Testis (tissue), 2 donors: ENCODE measurements around the gene DPP6.

Source experiments
- CTCF ChIP-seq, 3 experiments: fragments of 450-650 bp in 2 of 3; fragments of 200-600 bp in 1 of 3; sonication (generic) in 1 of 3; IDR thresholded peaks; one replicate each; pipeline ENCODE4 v1.5.1; 2016 to 2019; ENCODE audit warnings: antibody characterized with exemption in 3 of 3, mild to moderate bottlenecking in 2 of 3, moderate library complexity in 1 of 3
- POLR2A ChIP-seq: fragments of 450-650 bp; IDR thresholded peaks from one replicate; pipeline ENCODE4 v1.6.1; 2017; ENCODE audit warnings: antibody characterized with exemption, mild to moderate bottlenecking, moderate library complexity

DNA sequence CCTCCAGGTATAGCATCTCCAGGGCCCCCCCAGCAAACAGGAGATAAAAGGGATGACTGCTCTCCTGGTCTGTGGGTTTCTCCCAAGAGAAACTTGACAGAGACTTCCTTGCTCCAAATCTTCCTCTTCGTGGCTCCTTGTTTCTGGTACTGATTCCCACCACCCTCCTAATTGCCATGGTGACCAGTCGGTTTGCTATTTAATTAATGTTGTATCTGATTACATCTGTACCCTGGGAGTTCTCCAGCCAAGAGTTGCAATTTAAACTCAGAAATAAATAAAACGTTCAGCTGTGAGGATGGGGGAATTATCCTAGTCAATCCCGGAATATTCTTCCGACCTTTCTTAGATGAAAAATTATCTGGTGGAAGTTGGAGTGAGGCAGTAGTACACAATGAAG lies 686.0 kb downstream of the DPP6 start:
- TF ChIP-seq POLR2A, result no peak
- TF ChIP-seq CTCF (IDR thresholded peaks at IDR 0.05), result no peak
